HepG2 (cell line): ENCODE data around the gene BCAN. TPM values are rescaled to one million over a fixed set of nuclear protein-coding genes. Genes with fewer than 3 reads are reported as not detected.

ENCODE experiments used
- ARNT2 ChIP-seq: sonication (generic); formaldehyde crosslinking; IDR thresholded peaks from 2 replicates; pipeline ENCODE4 v1.8.0; 2022; ENCODE audit warnings: mild to moderate bottlenecking, low read depth, missing genetic modification reagents, moderate library complexity
- ATF3 ChIP-seq: sonication (generic); formaldehyde crosslinking; IDR thresholded peaks from 2 replicates; pipeline ENCODE4 v1.4.0; 2020; ENCODE audit warnings: missing genetic modification reagents
- CSRNP1 ChIP-seq: sonication (generic); formaldehyde crosslinking; IDR thresholded peaks from 2 replicates; pipeline ENCODE4 v1.8.1; 2023; ENCODE audit warnings: mild to moderate bottlenecking, missing genetic modification reagents
- E2F1 ChIP-seq: sonication (generic); formaldehyde crosslinking; IDR thresholded peaks from 2 replicates; pipeline ENCODE4 v1.5.0; 2020; ENCODE audit warnings: missing genetic modification reagents
- FOXJ3 ChIP-seq: sonication (generic); formaldehyde crosslinking; IDR thresholded peaks from 2 replicates; pipeline ENCODE4 v1.4.0; 2020; ENCODE audit warnings: missing genetic modification reagents, mild to moderate bottlenecking, borderline replicate concordance
- HMGXB3 ChIP-seq: sonication (generic); formaldehyde crosslinking; IDR thresholded peaks from 2 replicates; pipeline ENCODE4 v1.4.0; 2020; ENCODE audit warnings: missing genetic modification reagents, borderline replicate concordance
- MYNN ChIP-seq: sonication (generic); formaldehyde crosslinking; IDR thresholded peaks from 2 replicates; pipeline ENCODE4 v1.4.0; 2020; ENCODE audit warnings: mild to moderate bottlenecking, low read depth, missing genetic modification reagents
- NAIF1 ChIP-seq: sonication (generic); formaldehyde crosslinking; IDR thresholded peaks from 2 replicates; pipeline ENCODE4 v1.5.0; 2020; ENCODE audit warnings: mild to moderate bottlenecking, missing genetic modification reagents, borderline replicate concordance
- NR2C2 ChIP-seq: sonication (generic); formaldehyde crosslinking; IDR thresholded peaks from 2 replicates; pipeline ENCODE4 v1.4.0; 2020; ENCODE audit warnings: missing genetic modification reagents, mild to moderate bottlenecking, moderate library complexity, borderline replicate concordance
- SMAD3 ChIP-seq: sonication (generic); formaldehyde crosslinking; IDR thresholded peaks from 2 replicates; pipeline ENCODE4 v1.4.0; 2020; ENCODE audit warnings: missing genetic modification reagents
- SRSF1 ChIP-seq: fragments of 200-400 bp; formaldehyde crosslinking; optimal IDR thresholded peaks from 2 replicates; pipeline ENCODE3; 2017; ENCODE audit warnings: mild to moderate bottlenecking, low read depth, low read length, moderate library complexity
- STAG1 ChIP-seq: sonication (generic); formaldehyde crosslinking; IDR thresholded peaks from 2 replicates; pipeline ENCODE4 v1.4.0; 2020; ENCODE audit warnings: missing genetic modification reagents
- TIGD3 ChIP-seq: sonication (generic); formaldehyde crosslinking; IDR thresholded peaks from 2 replicates; pipeline ENCODE4 v1.5.1; 2020; ENCODE audit warnings: mild to moderate bottlenecking, missing genetic modification reagents, borderline replicate concordance
- TP53 ChIP-seq: sonication (generic); formaldehyde crosslinking; conservative IDR thresholded peaks from 2 replicates; pipeline ENCODE4 v1.4.0; 2020; ENCODE audit warnings: missing genetic modification reagents
- ZC3H13 ChIP-seq: sonication (generic); formaldehyde crosslinking; IDR thresholded peaks from 2 replicates; pipeline ENCODE4 v1.8.1; 2023; ENCODE audit warnings: mild to moderate bottlenecking, missing genetic modification reagents, moderate library complexity
- ZFP36L1 ChIP-seq: sonication (generic); formaldehyde crosslinking; IDR thresholded peaks from 2 replicates; pipeline ENCODE4 v1.8.0; 2022; ENCODE audit warnings: mild to moderate bottlenecking, missing genetic modification reagents, moderate library complexity
- ZNF343 ChIP-seq: sonication (generic); formaldehyde crosslinking; IDR thresholded peaks from 2 replicates; pipeline ENCODE4 v1.4.0; 2020; ENCODE audit warnings: mild to moderate bottlenecking, missing genetic modification reagents
- ZNF577 ChIP-seq: sonication (generic); formaldehyde crosslinking; IDR thresholded peaks from 2 replicates; pipeline ENCODE4 v1.4.0; 2020; ENCODE audit warnings: mild to moderate bottlenecking, low read depth, missing genetic modification reagents, borderline replicate concordance
- ZNF670 ChIP-seq: sonication (generic); formaldehyde crosslinking; IDR thresholded peaks from 2 replicates; pipeline ENCODE4 v1.8.0; 2022; ENCODE audit warnings: mild to moderate bottlenecking, missing genetic modification reagents, borderline replicate concordance
- ZNF850 ChIP-seq: sonication (generic); formaldehyde crosslinking; conservative IDR thresholded peaks from 2 replicates; pipeline ENCODE4 v1.9.0; 2021; ENCODE audit warnings: mild to moderate bottlenecking, missing genetic modification reagents
- polyA plus RNA-seq, 8 experiments: library from polyadenylated mRNA; depleted of rRNA in 3 of 8; stranded (reverse) in 7 of 8; unstranded in 1 of 8; fragments of >200 nt; fragmentation: Illumina TruSeq in 4 of 8; extraction: Trizol in 4 of 8; gene quantifications; 2 replicates each; pipeline versions ENCODE4 v1.2.1 to v1.2.3, GENCODE V29; 2011 to 2016; ENCODE audit warnings: low read depth in 4 of 8, missing spikeins in 1 of 8, mixed read lengths in 1 of 8; ENCODE audit not compliant: insufficient read depth in 1 of 8
- total RNA-seq, 5 experiments: library from RNA; depleted of rRNA; stranded (reverse); fragments of >200 nt; fragmentation: Illumina TruSeq; extraction: Trizol; gene quantifications; 2 replicates each; pipeline ENCODE4 v1.2.3, GENCODE V29; 2016; ENCODE audit warnings: low read depth in 1 of 5

Gene BCAN
- total and polyA plus RNA-seq, 2 of the 13 experiments (the other 11 are each of a cell fraction or from before 2014, with no cell fraction given) = not detected

GRCh38 chr1:156601122-156601830 is 40.6 kb upstream of the BCAN start, which contains the start of gene GPATCH4 (continued):
- TF ChIP-seq E2F1 (CRISPR knock-in tag) (0 out of 2 replicates have a peak, but pooled peaks have one; percentile 24), TIGD3 (CRISPR knock-in tag) (no peak), SRSF1 (no peak), SMAD3 (peak; percentile 70; the same call in 1 of the 2 replicates), HMGXB3 (CRISPR knock-in tag) (peak; percentile 53), ZNF850 (CRISPR knock-in tag) (no peak), STAG1 (CRISPR knock-in tag) (no peak), ZC3H13 (CRISPR knock-in tag) (peak; percentile 78; the same call in 1 of the 2 replicates), ZFP36L1 (CRISPR knock-in tag) (no peak), ZNF343 (no peak; the same call in 1 of the 2 replicates), FOXJ3 (CRISPR knock-in tag) (peak; percentile 53; the same call in 1 of the 2 replicates), NR2C2 (peak; percentile 68; the same call in 1 of the 2 replicates), CSRNP1 (CRISPR knock-in tag) (0 out of 2 replicates have a peak, but pooled peaks have one; percentile 53), NAIF1 (no peak), MYNN (CRISPR knock-in tag) (peak; percentile 26; the same call in 1 of the 2 replicates), ZNF577 (no peak), ATF3 (CRISPR knock-in tag) (no peak), ARNT2 (peak; percentile 46; the same call in 1 of the 2 replicates), TP53 (CRISPR knock-in tag) (no peak), ZNF670 (CRISPR knock-in tag) (no peak)
